K562 (cell line): Measurements from ENCODE around the gene PLCB3.

Experiments
- CREBBP ChIP-seq: IDR thresholded peaks from one replicate; pipeline ENCODE4 v1.6.1; 2012; ENCODE audit warnings: low read depth, mild to moderate bottlenecking, control low read depth, inconsistent platforms, low read length
- CTCF ChIP-seq, 3 experiments: IDR thresholded peaks in 2 of 3; conservative IDR thresholded peaks in 1 of 3; 2 replicates each; pipeline ENCODE4 v1.5.1; 2011 to 2012; ENCODE audit warnings: low read length in 3 of 3, mild to moderate bottlenecking in 3 of 3, control low read depth in 2 of 3, improper control_type of control experiment in 1 of 3, inconsistent platforms in 1 of 3, low read depth in 1 of 3, mixed read lengths in 1 of 3, moderate library complexity in 1 of 3; ENCODE audit not compliant: insufficient read depth in 2 of 3
- KAT7 ChIP-seq: sonication (generic); formaldehyde crosslinking; IDR thresholded peaks from 2 replicates; pipeline ENCODE4 v1.8.0; 2022; ENCODE audit warnings: missing genetic modification reagents, mild to moderate bottlenecking, borderline replicate concordance
- MAX ChIP-seq: sonication (generic); formaldehyde crosslinking; IDR thresholded peaks from 2 replicates; pipeline ENCODE4 v1.9.0; 2022; ENCODE audit warnings: mild to moderate bottlenecking, missing genetic modification reagents
- MEF2A ChIP-seq: IDR thresholded peaks from 2 replicates; pipeline ENCODE4 v1.6.1; 2011; ENCODE audit warnings: low read depth, mild to moderate bottlenecking, low read length, moderate library complexity; ENCODE audit not compliant: control insufficient read depth
- MXI1 ChIP-seq: IDR thresholded peaks from 2 replicates; pipeline ENCODE4 v1.6.1; 2011; ENCODE audit warnings: low read depth, mild to moderate bottlenecking, improper control_type of control experiment, low read length
- PHB2 ChIP-seq: fragments of 450-650 bp; IDR thresholded peaks from 2 replicates; pipeline ENCODE4 v1.6.1; 2017; ENCODE audit warnings: low read depth
- POLR2A ChIP-seq: fragments of 450-650 bp; conservative IDR thresholded peaks from 2 replicates; pipeline ENCODE4 v1.6.1; 2016
- ZC3H11A ChIP-seq: IDR thresholded peaks from 2 replicates; pipeline ENCODE4 v1.6.1; 2012; ENCODE audit warnings: low read depth, low read length, improper control_type of control experiment
- ZNF253 ChIP-seq: fragments of 250-450 bp; sonication (Bioruptor Pico); conservative IDR thresholded peaks from 2 replicates; pipeline ENCODE4 v1.6.1; 2021; ENCODE audit warnings: mild to moderate bottlenecking
- ZNF311 ChIP-seq: fragments of 250-450 bp; sonication (Bioruptor Pico); IDR thresholded peaks from 2 replicates; pipeline ENCODE4 v1.4.0; 2020; ENCODE audit warnings: mild to moderate bottlenecking, moderate library complexity

GRCh38 chr11:64247729-64248531 is 3.4 kb upstream of the PLCB3 start:
- no peak for TF ChIP-seq CTCF (IDR thresholded peaks at IDR 0.05 in 2 of 3, conservative IDR thresholded peaks at IDR 0.05 in 1 of 3; ENCODE audit: insufficient read depth in 2 of 3, low read depth in 1 of 3, low read length in 3 of 3)
- no peak for TF ChIP-seq ZC3H11A
- TF ChIP-seq MEF2A = no peak
- TF ChIP-seq ZNF253 (CRISPR knock-in tag) = no peak
- TF ChIP-seq POLR2A = no peak
- TF ChIP-seq KAT7 (CRISPR knock-in tag) = no peak; the same call in 1 of the 2 replicates
- TF ChIP-seq ZNF311 (CRISPR knock-in tag) = no peak
- no peak for TF ChIP-seq PHB2
- no peak for TF ChIP-seq MXI1
- TF ChIP-seq MAX = no peak
- no peak for TF ChIP-seq CREBBP
